Measurements from ENCODE around the gene C12orf57. TPM values are rescaled to one million over a fixed set of nuclear protein-coding genes. Genes with fewer than 3 reads are reported as not detected.
A peak's percentile ranks its signal among the peaks of the same experiment; 100 is the strongest.

C12orf57 gene
- total and polyA plus RNA-seq, 2 of the 8 experiments (the other 6 are each of a cell fraction or from before 2014, with no cell fraction given), result 174 to 993 TPM

- no peak for TF ChIP-seq GABPA (IDR thresholded peaks at IDR 0.05; ENCODE audit: borderline replicate concordance, insufficient read depth, low read length)
- TF ChIP-seq HDAC2 (IDR thresholded peaks at IDR 0.05; ENCODE audit: borderline replicate concordance in 1 of 2, low read depth in 2 of 2, low read length in 2 of 2), result 0 out of 4 replicates have a peak, but pooled peaks of 1 of the 2 experiments have one; percentile 57
- no peak for TF ChIP-seq JUN (IDR thresholded peaks at IDR 0.05; ENCODE audit: low read depth, low read length)
- TF ChIP-seq RFX5 (IDR thresholded peaks at IDR 0.05; ENCODE audit: borderline replicate concordance, low read depth, low read length), result peak; percentile 30; the same call in 1 of the 2 replicates
- TF ChIP-seq CTBP2 (IDR thresholded peaks at IDR 0.05; ENCODE audit: borderline replicate concordance, insufficient read depth, insufficient read length, low read length), result no peak
- no peak for TF ChIP-seq BACH1 (IDR thresholded peaks at IDR 0.05; ENCODE audit: low read length)
- TF ChIP-seq SIRT6 (IDR thresholded peaks at IDR 0.05; ENCODE audit: low read length), result no peak
- peak; percentile 22; the same call in 1 of the 2 replicates for TF ChIP-seq EGR1 (IDR thresholded peaks at IDR 0.05; ENCODE audit: borderline replicate concordance, low read depth, low read length)
- TF ChIP-seq PHF8 (conservative IDR thresholded peaks at IDR 0.05; ENCODE audit: low read depth, low read length), result peak; percentile 49; the same call in 1 of the 2 replicates
- TF ChIP-seq, protein P1, sequence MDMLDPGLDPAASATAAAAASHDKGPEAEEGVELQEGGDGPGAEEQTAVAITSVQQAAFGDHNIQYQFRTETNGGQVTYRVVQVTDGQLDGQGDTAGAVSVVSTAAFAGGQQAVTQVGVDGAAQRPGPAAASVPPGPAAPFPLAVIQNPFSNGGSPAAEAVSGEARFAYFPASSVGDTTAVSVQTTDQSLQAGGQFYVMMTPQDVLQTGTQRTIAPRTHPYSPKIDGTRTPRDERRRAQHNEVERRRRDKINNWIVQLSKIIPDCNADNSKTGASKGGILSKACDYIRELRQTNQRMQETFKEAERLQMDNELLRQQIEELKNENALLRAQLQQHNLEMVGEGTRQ (IDR thresholded peaks at IDR 0.05; ENCODE audit: low read length), result no peak
- TF ChIP-seq RAD21 (IDR thresholded peaks at IDR 0.05 in 1 of 2, conservative IDR thresholded peaks at IDR 0.05 in 1 of 2; ENCODE audit: low read depth in 2 of 2, low read length in 2 of 2), result peak in 1 of 2 experiments; percentile 3; a peak in 1 of 4 replicates
- TF ChIP-seq POU5F1 (IDR thresholded peaks at IDR 0.05; ENCODE audit: low read depth, low read length), result no peak
- 0 out of 2 replicates have a peak, but pooled peaks have one; percentile 65 for TF ChIP-seq ATF2 (IDR thresholded peaks at IDR 0.05; ENCODE audit: low read length)
- peak in 1 of 3 experiments; percentile 17; a peak in 2 of 4 replicates for TF ChIP-seq CTCF (IDR thresholded peaks at IDR 0.05; ENCODE audit: control extremely low read depth in 1 of 3, insufficient read depth in 1 of 3, low read depth in 1 of 3, low read length in 3 of 3)
- 0 out of 2 replicates have a peak, but pooled peaks have one; percentile 3 for TF ChIP-seq CREB1 (IDR thresholded peaks at IDR 0.05)
- TF ChIP-seq SAP30 (IDR thresholded peaks at IDR 0.05; ENCODE audit: insufficient read depth, insufficient replicate concordance, low read length), result peak; percentile 44
Measured at GRCh38 chr12:6946033-6946919, 2.5 kb downstream of the C12orf57 start (continued).

All from H1 (cell line).